GM12878 (cell line): ENCODE results near the gene NEXMIF. TPM values are rescaled to one million over a fixed set of nuclear protein-coding genes. Genes with fewer than 3 reads are reported as not detected.
"Not testable (repeated sequence)": the region's sequence is repeated elsewhere in the genome, so short reads cannot be mapped to it uniquely, and the experiment has no call there.

ENCODE experiments used
- ATAC-seq: fragments of 200-7000 bp; cut with Tn5 transposase; 3 replicates; pipeline ENCODE4 v1.9.1; 2020; ENCODE audit warnings: mild to moderate bottlenecking, moderate library complexity
- BruUV-seq: library from RNA; stranded (reverse); fragments of 400-500 nt; replicated peaks from 2 replicates; lab custom pipeline; 2021; lab: Mats Ljungman, UMichigan
- CTCF ChIA-PET: fragments of 300-600 bp; sonication (Branson Sonifier 250); formaldehyde crosslinking; extraction: SDS; loops from one replicate; lab custom pipeline; 2021; ENCODE audit warnings: inconsistent platforms; lab: Yijun Ruan, JAX
- POLR2A ChIA-PET: fragments of 350-600 bp; formaldehyde crosslinking; extraction: SDS; loops from one replicate; lab custom pipeline; 2021; ENCODE audit warnings: inconsistent platforms; lab: Charles Lee
- RAD21 ChIA-PET: fragments of 300-600 bp; sonication (Branson Sonifier 250); formaldehyde crosslinking; loops from one replicate; lab custom pipeline; 2023; ENCODE audit warnings: antibody characterized with exemption; ENCODE audit not compliant: unreplicated experiment; lab: Charles Lee
- SMC1A ChIA-PET: fragments of 300-600 bp; sonication (Branson Sonifier 250); formaldehyde crosslinking; loops from one replicate; lab custom pipeline; 2023; ENCODE audit not compliant: unreplicated experiment, uncharacterized antibody; lab: Charles Lee
- DNase-seq: peaks from one replicate; pipeline ENCODE4 v3.0.0-alpha.2; 2011; ENCODE audit warnings: low read depth, low spot score
- FAIRE-seq: peaks from 3 replicates; lab custom pipeline; 2011; peaks lifted over from hg19 to GRCh38; lab: Jason Lieb, UNC
- H2AFZ ChIP-seq: 2 replicates; pipeline ENCODE4 v1.6.0; 2011; ENCODE audit warnings: low read depth, low read length, control low read depth; ENCODE audit not compliant: control insufficient read depth
- H3K27ac ChIP-seq: 2 replicates; pipeline ENCODE4 v1.5.1; 2011; ENCODE audit warnings: control low read depth; ENCODE audit not compliant: control insufficient read depth, insufficient read depth
- H3K27me3 ChIP-seq, 2 experiments: replicated peaks in 1 of 2; 2 replicates each; pipeline versions ENCODE4 v1.6.0 to v1.6.1; 2011; ENCODE audit warnings: low read length in 1 of 2; ENCODE audit not compliant: control insufficient read depth in 2 of 2, insufficient read depth in 2 of 2
- H3K36me3 ChIP-seq, 2 experiments: 2 replicates each; pipeline ENCODE4 v1.5.1; 2011; ENCODE audit warnings: low read length in 1 of 2; ENCODE audit not compliant: control insufficient read depth in 2 of 2, insufficient read depth in 2 of 2
- H3K4me1 ChIP-seq: 2 replicates; pipeline ENCODE4 v1.6.1; 2011; ENCODE audit warnings: mild to moderate bottlenecking, low read length, moderate library complexity, mixed read lengths; ENCODE audit not compliant: control insufficient read depth, insufficient read depth
- H3K4me2 ChIP-seq: 2 replicates; pipeline ENCODE4 v1.6.0; 2011; ENCODE audit warnings: control low read depth; ENCODE audit not compliant: control insufficient read depth, insufficient read depth
- H3K4me3 ChIP-seq: fragments of 200-600 bp; sonication (generic); 2 replicates; pipeline ENCODE4 v1.5.1; 2016
- H3K79me2 ChIP-seq: 2 replicates; pipeline ENCODE4 v1.6.0; 2011; ENCODE audit warnings: low read length; ENCODE audit not compliant: control insufficient read depth, insufficient read depth
- H3K9ac ChIP-seq: 2 replicates; pipeline ENCODE4 v1.8.0; 2011; ENCODE audit warnings: low read length, control low read depth, mixed read lengths; ENCODE audit not compliant: control insufficient read depth, insufficient read depth
- H3K9me3 ChIP-seq: replicated peaks from 3 replicates; pipeline ENCODE4 v1.5.1; 2011; ENCODE audit warnings: mild to moderate bottlenecking, low read length; ENCODE audit not compliant: control insufficient read depth, insufficient read depth
- H4K20me1 ChIP-seq: 2 replicates; pipeline ENCODE4 v1.6.0; 2011; ENCODE audit not compliant: control insufficient read depth, insufficient read depth
- ATF7 ChIP-seq: fragments of 450-650 bp; IDR thresholded peaks from 2 replicates; pipeline ENCODE4 v1.6.1; 2016; ENCODE audit warnings: low read depth, mild to moderate bottlenecking
- CBFB ChIP-seq: IDR thresholded peaks from 2 replicates; pipeline ENCODE4 v1.6.1; 2016; ENCODE audit warnings: antibody characterized with exemption, low read depth
- CBX5 ChIP-seq: sonication (generic); IDR thresholded peaks from 2 replicates; pipeline ENCODE4 v1.6.1; 2016; ENCODE audit warnings: low read depth, moderate library complexity, mild to moderate bottlenecking, inconsistent platforms
- IRF4 ChIP-seq: IDR thresholded peaks from 2 replicates; pipeline ENCODE4 v1.6.1; 2011; ENCODE audit warnings: low read depth, low read length
- MTA2 ChIP-seq: fragments of 450-650 bp; IDR thresholded peaks from 2 replicates; pipeline ENCODE4 v1.6.1; 2016; ENCODE audit warnings: low read depth, mild to moderate bottlenecking, moderate library complexity
- MYB ChIP-seq: fragments of 150-350 bp; IDR thresholded peaks from 2 replicates; pipeline ENCODE4 v1.6.1; 2014; ENCODE audit warnings: mild to moderate bottlenecking, low read depth, low read length, borderline replicate concordance
- NR2F1 ChIP-seq: fragments of 450-650 bp; conservative IDR thresholded peaks from 2 replicates; pipeline ENCODE4 v1.6.1; 2017; ENCODE audit warnings: mild to moderate bottlenecking
- RAD21 ChIP-seq: IDR thresholded peaks from 2 replicates; pipeline ENCODE4 v1.6.1; 2011; ENCODE audit warnings: mild to moderate bottlenecking, low read depth, low read length, moderate library complexity; ENCODE audit not compliant: insufficient read depth
- SRF ChIP-seq, 2 experiments: IDR thresholded peaks; 2 replicates each; pipeline ENCODE4 v1.6.1; 2011; ENCODE audit warnings: low read depth in 2 of 2, low read length in 2 of 2, mild to moderate bottlenecking in 1 of 2, moderate library complexity in 1 of 2
- WGBS: methylation state at CpG from one replicate; pipeline ENCODE4 v1.1.6; 2016; ENCODE audit warnings: low lambda C conversion rate; ENCODE audit not compliant: insufficient replicate concordance, insufficient coverage; ENCODE audit errors: missing lambda C conversion rate; 5-methylcytosine and 5-hydroxymethylcytosine counted together
- in situ Hi-C: fragments of 300-500 bp; cut with MboI; formaldehyde crosslinking; loops from 9 replicates; pipeline ENCODE4 v1.14.3; 2018; ENCODE audit warnings: mixed read lengths
- intact Hi-C: fragments of 100-400 bp; cut with micrococcal nuclease; formaldehyde crosslinking; loops from one replicate; pipeline ENCODE4 v1.14.2; 2022; ENCODE audit not compliant: unreplicated experiment
- polyA plus RNA-seq, 11 experiments: library from polyadenylated mRNA; depleted of rRNA in 4 of 11; unstranded in 6 of 11; stranded (reverse) in 5 of 11; fragments of >200 nt; fragmentation: Nextera tagmentation in 4 of 11; fragmentation: Illumina TruSeq in 1 of 11; extraction: Ambion mirVana in 4 of 11; extraction: Trizol in 1 of 11; gene quantifications; 1 replicate in 1 of 11; 2 replicates in 10 of 11; pipeline versions ENCODE4 v1.2.1 to v1.2.3, GENCODE V29; 2011 to 2016; ENCODE audit warnings: inconsistent platforms in 2 of 11, missing spikeins in 2 of 11, low read depth in 1 of 11
- total RNA-seq, 4 experiments: library from RNA; depleted of rRNA in 3 of 4; stranded (reverse); fragments of >200 nt in 3 of 4; fragmentation: Illumina TruSeq in 1 of 4; extraction: Trizol in 1 of 4; gene quantifications; 2 replicates each; pipeline versions ENCODE4 v1.2.1 to v1.2.3, GENCODE V29; 2013 to 2021
- TF ChIP-seq, protein P1 (sequence below): fragments of 450-650 bp; IDR thresholded peaks from 2 replicates; pipeline ENCODE4 v1.6.1; 2014; ENCODE audit warnings: mild to moderate bottlenecking
- TF ChIP-seq, protein P2 (sequence below): fragments of 450-650 bp; conservative IDR thresholded peaks from 2 replicates; pipeline ENCODE4 v1.6.1; 2017; ENCODE audit warnings: mild to moderate bottlenecking, moderate library complexity
- TF ChIP-seq, protein P3 (sequence below), 3 experiments: IDR thresholded peaks in 2 of 3; conservative IDR thresholded peaks in 1 of 3; 2 replicates each; pipeline ENCODE4 v1.5.1; 2011; ENCODE audit warnings: low read depth in 3 of 3, low read length in 3 of 3, mild to moderate bottlenecking in 3 of 3, control low read depth in 2 of 3, moderate library complexity in 2 of 3, inconsistent platforms in 1 of 3, mixed read lengths in 1 of 3; ENCODE audit not compliant: control insufficient read depth in 2 of 3, insufficient read depth in 1 of 3; ENCODE audit errors: extremely low read depth in 1 of 3

The NEXMIF gene
- total and polyA plus RNA-seq, 10 of the 15 experiments (the other 5 are each of a cell fraction or from before 2014, with no cell fraction given) = 0.75 to 10.4 (median 4.3) TPM

DNA sequence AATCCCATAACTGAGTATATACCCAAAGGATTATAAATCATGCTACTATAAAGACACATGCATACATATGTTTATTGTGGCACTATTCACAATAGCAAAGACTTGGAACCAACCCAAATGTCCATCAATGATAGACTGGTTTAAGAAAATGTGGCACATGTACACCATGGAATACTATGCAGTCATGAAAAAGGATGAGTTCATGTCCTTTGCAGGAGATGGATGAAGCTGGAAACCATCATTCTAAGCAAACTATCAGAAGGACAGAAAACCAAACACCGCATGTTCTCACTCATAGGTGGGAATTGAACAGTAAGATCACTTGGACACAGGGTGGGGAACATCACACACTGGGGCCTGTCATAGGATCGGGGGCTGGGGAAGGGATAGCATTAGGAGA, 223.9 kb downstream of the NEXMIF start:
- H3K27ac ChIP-seq, DNase-seq, in situ Hi-C loops, H4K20me1 ChIP-seq, H2AFZ ChIP-seq, intact Hi-C loops, H3K4me3 ChIP-seq, H3K9ac ChIP-seq, BruUV-seq, SMC1A ChIA-PET, POLR2A ChIA-PET, H3K4me2 ChIP-seq, ATAC-seq, H3K79me2 ChIP-seq, H3K4me1 ChIP-seq, H3K27me3 ChIP-seq, H3K9me3 ChIP-seq, RAD21 ChIA-PET, FAIRE-seq, CTCF ChIA-PET, H3K36me3 ChIP-seq: not testable (repeated sequence)
- WGBS = 27% methylated on average over 2 of the region's 2 CpGs

DNA sequence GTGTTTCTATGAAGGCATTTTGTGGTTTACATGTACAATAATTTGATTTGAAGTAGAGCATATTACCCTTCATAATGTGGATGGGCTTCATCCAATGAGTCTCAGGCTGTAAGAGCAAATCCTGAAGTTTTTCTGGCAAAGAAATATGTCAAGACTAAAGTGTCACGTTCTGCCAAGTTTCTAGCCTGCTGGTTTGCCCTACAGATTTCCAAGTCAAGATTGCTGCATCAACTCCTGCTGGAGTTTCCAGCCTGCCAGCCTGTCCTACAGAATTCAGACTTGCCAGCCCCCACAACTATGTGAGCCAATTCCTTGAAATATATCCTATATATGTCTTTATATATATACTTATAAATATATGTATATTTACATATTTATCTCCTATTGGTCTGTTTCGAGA, 240.8 kb downstream of the NEXMIF start:
- no peak overlapping the region for H3K4me2 ChIP-seq
- no peaks in the 10 kb centered on the region for H3K27me3 ChIP-seq
- in situ Hi-C loops = no loop called here
- WGBS = 0% methylated on average over 2 of the region's 2 CpGs
- ATAC-seq (no peak), DNase-seq (no peak), FAIRE-seq (no peak)
- H3K36me3 ChIP-seq = no peaks in the 10 kb centered on the region
- H3K9me3 ChIP-seq = no peaks in the 10 kb centered on the region
- no peak overlapping the region for H3K27ac ChIP-seq
- no TSS peak for BruUV-seq
- H3K9ac ChIP-seq = no peak overlapping the region
- no peak overlapping the region for H2AFZ ChIP-seq
- no peaks in the 10 kb centered on the region for H3K79me2 ChIP-seq
- no peaks in the 10 kb centered on the region for H3K4me1 ChIP-seq
- H4K20me1 ChIP-seq = no peaks in the 10 kb centered on the region
- H3K4me3 ChIP-seq = no peak overlapping the region
- POLR2A ChIA-PET = no interaction called here
- RAD21 ChIA-PET = no interaction called here
- SMC1A ChIA-PET = no interaction called here
- CTCF ChIA-PET = no interaction called here
- intact Hi-C loops = no loop called here
- TF ChIP-seq SRF (IDR thresholded peaks at IDR 0.05; ENCODE audit: low read depth in 2 of 2, low read length in 2 of 2) = no peak
- TF ChIP-seq MYB = no peak
- TF ChIP-seq, protein P1, sequence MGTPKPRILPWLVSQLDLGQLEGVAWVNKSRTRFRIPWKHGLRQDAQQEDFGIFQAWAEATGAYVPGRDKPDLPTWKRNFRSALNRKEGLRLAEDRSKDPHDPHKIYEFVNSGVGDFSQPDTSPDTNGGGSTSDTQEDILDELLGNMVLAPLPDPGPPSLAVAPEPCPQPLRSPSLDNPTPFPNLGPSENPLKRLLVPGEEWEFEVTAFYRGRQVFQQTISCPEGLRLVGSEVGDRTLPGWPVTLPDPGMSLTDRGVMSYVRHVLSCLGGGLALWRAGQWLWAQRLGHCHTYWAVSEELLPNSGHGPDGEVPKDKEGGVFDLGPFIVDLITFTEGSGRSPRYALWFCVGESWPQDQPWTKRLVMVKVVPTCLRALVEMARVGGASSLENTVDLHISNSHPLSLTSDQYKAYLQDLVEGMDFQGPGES = no peak
- TF ChIP-seq, protein P2, sequence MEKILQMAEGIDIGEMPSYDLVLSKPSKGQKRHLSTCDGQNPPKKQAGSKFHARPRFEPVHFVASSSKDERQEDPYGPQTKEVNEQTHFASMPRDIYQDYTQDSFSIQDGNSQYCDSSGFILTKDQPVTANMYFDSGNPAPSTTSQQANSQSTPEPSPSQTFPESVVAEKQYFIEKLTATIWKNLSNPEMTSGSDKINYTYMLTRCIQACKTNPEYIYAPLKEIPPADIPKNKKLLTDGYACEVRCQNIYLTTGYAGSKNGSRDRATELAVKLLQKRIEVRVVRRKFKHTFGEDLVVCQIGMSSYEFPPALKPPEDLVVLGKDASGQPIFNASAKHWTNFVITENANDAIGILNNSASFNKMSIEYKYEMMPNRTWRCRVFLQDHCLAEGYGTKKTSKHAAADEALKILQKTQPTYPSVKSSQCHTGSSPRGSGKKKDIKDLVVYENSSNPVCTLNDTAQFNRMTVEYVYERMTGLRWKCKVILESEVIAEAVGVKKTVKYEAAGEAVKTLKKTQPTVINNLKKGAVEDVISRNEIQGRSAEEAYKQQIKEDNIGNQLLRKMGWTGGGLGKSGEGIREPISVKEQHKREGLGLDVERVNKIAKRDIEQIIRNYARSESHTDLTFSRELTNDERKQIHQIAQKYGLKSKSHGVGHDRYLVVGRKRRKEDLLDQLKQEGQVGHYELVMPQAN = no peak
- TF ChIP-seq CBFB = no peak
- no peak for TF ChIP-seq RAD21
- TF ChIP-seq CBX5 = no peak
- TF ChIP-seq MTA2 = no peak
- no peak for TF ChIP-seq ATF7
- TF ChIP-seq NR2F1 = no peak
- TF ChIP-seq IRF4 = no peak
- TF ChIP-seq, protein P3, sequence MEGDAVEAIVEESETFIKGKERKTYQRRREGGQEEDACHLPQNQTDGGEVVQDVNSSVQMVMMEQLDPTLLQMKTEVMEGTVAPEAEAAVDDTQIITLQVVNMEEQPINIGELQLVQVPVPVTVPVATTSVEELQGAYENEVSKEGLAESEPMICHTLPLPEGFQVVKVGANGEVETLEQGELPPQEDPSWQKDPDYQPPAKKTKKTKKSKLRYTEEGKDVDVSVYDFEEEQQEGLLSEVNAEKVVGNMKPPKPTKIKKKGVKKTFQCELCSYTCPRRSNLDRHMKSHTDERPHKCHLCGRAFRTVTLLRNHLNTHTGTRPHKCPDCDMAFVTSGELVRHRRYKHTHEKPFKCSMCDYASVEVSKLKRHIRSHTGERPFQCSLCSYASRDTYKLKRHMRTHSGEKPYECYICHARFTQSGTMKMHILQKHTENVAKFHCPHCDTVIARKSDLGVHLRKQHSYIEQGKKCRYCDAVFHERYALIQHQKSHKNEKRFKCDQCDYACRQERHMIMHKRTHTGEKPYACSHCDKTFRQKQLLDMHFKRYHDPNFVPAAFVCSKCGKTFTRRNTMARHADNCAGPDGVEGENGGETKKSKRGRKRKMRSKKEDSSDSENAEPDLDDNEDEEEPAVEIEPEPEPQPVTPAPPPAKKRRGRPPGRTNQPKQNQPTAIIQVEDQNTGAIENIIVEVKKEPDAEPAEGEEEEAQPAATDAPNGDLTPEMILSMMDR (IDR thresholded peaks at IDR 0.05 in 2 of 3, conservative IDR thresholded peaks at IDR 0.05 in 1 of 3; ENCODE audit: control insufficient read depth in 2 of 3, extremely low read depth in 1 of 3, insufficient read depth in 1 of 3, low read depth in 3 of 3, low read length in 3 of 3) = no peak
